K562 (cell line): ENCODE data around the gene GPC2. TPM values are rescaled to one million over a fixed set of nuclear protein-coding genes. Genes with fewer than 3 reads are reported as not detected.

ENCODE experiments used
- ARID4B ChIP-seq: sonication (generic); formaldehyde crosslinking; IDR thresholded peaks from 2 replicates; pipeline ENCODE4 v1.8.0; 2022; ENCODE audit warnings: mild to moderate bottlenecking, missing genetic modification reagents
- CEBPZ ChIP-seq: fragments of 150-350 bp; IDR thresholded peaks from 2 replicates; pipeline ENCODE4 v1.6.1; 2014; ENCODE audit warnings: low read depth, mild to moderate bottlenecking, low read length, borderline replicate concordance
- E2F1 ChIP-seq: sonication (generic); formaldehyde crosslinking; IDR thresholded peaks from 2 replicates; pipeline ENCODE4 v1.8.1; 2023; ENCODE audit warnings: mild to moderate bottlenecking, missing genetic modification reagents, moderate library complexity
- KDM2B ChIP-seq: fragments of 250-450 bp; sonication (Bioruptor Pico); IDR thresholded peaks from 2 replicates; pipeline ENCODE4 v1.8.0; 2021; ENCODE audit warnings: mild to moderate bottlenecking, moderate library complexity
- LCOR ChIP-seq: sonication (generic); formaldehyde crosslinking; IDR thresholded peaks from 2 replicates; pipeline ENCODE4 v1.8.0; 2022; ENCODE audit warnings: mild to moderate bottlenecking, missing genetic modification reagents
- MBD1 ChIP-seq: fragments of 250-450 bp; sonication (Bioruptor Pico); IDR thresholded peaks from 2 replicates; pipeline ENCODE4 v1.8.0; 2022; ENCODE audit warnings: inconsistent platforms
- PRMT5 ChIP-seq: sonication (generic); formaldehyde crosslinking; IDR thresholded peaks from 2 replicates; pipeline ENCODE4 v1.5.0; 2020; ENCODE audit warnings: missing genetic modification reagents
- RBBP5 ChIP-seq: fragments of 200-600 bp; sonication (generic); IDR thresholded peaks from 2 replicates; pipeline ENCODE4 v1.6.1; 2012; ENCODE audit warnings: borderline replicate concordance, mild to moderate bottlenecking, low read length, control low read depth, inconsistent platforms; ENCODE audit not compliant: insufficient read depth, poor library complexity, severe bottlenecking
- THRB ChIP-seq: fragments of 450-650 bp; formaldehyde crosslinking; conservative IDR thresholded peaks from 2 replicates; pipeline ENCODE4 v1.4.0; 2022; ENCODE audit warnings: mild to moderate bottlenecking, missing genetic modification characterization
- USF1 ChIP-seq: sonication (generic); formaldehyde crosslinking; IDR thresholded peaks from 2 replicates; pipeline ENCODE4 v1.9.0; 2022; ENCODE audit warnings: mild to moderate bottlenecking, missing genetic modification reagents
- polyA plus RNA-seq, 8 experiments: library from polyadenylated mRNA; depleted of rRNA in 4 of 8; stranded (reverse) in 5 of 8; unstranded in 3 of 8; fragments of >200 nt; fragmentation: Nextera tagmentation in 2 of 8; fragmentation: Illumina TruSeq in 1 of 8; extraction: Ambion mirVana in 2 of 8; extraction: Trizol in 1 of 8; gene quantifications; 2 replicates each; pipeline versions ENCODE4 v1.2.1 to v1.2.3, GENCODE V29; 2011 to 2014; ENCODE audit warnings: inconsistent platforms in 1 of 8, missing spikeins in 1 of 8
- total RNA-seq, 7 experiments: library from RNA; depleted of rRNA in 6 of 7; stranded (reverse); fragments of >200 nt in 6 of 7; fragmentation: Illumina TruSeq in 2 of 7; extraction: Trizol in 2 of 7; gene quantifications; 2 replicates each; pipeline versions ENCODE4 v1.2.1 to v1.2.3, GENCODE V29; 2011 to 2021; ENCODE audit warnings: low replicate concordance in 1 of 7

The GPC2 gene
- total and polyA plus RNA-seq, 9 of the 15 experiments (the other 6 are each of a cell fraction or from before 2014, with no cell fraction given) = 0.06 to 7.7 (median 1.4) TPM; not detected in 1

GRCh38 chr7:100126931-100127865, 50.0 kb downstream of the GPC2 start, which contains the start of gene MBLAC1 (continued):
- TF ChIP-seq CEBPZ (no peak), LCOR (CRISPR knock-in tag) (peak; percentile 89), E2F1 (CRISPR knock-in tag) (0 out of 2 replicates have a peak, but pooled peaks have one; percentile 9), ARID4B (CRISPR knock-in tag) (peak; percentile 27; the same call in 1 of the 2 replicates), MBD1 (CRISPR knock-in tag) (no peak), THRB (0 out of 2 replicates have a peak, but pooled peaks have one; percentile 3), PRMT5 (CRISPR knock-in tag) (0 out of 2 replicates have a peak, but pooled peaks have one; percentile 28), RBBP5 (peak; percentile 46), KDM2B (CRISPR knock-in tag) (peak; percentile 68; the same call in 1 of the 2 replicates), USF1 (CRISPR knock-in tag) (no peak)
